Loucy (cell line): ENCODE results near the gene GLG1.
A peak's percentile ranks its signal among the peaks of the same experiment; 100 is the strongest.

Experiments
- H2AFZ ChIP-seq: fragments of 200-600 bp; sonication (generic); 2 replicates; pipeline ENCODE4 v1.6.0; 2016; ENCODE audit warnings: antibody characterized with exemption, mild to moderate bottlenecking, low read length, moderate library complexity
- H3F3A ChIP-seq: fragments of 200-600 bp; 2 replicates; pipeline ENCODE4 v1.6.0; 2016; ENCODE audit warnings: antibody characterized with exemption, low read depth, mild to moderate bottlenecking
- H3K27me3 ChIP-seq: fragments of 200-600 bp; sonication (generic); 2 replicates; pipeline ENCODE4 v1.6.1; 2014; ENCODE audit warnings: low read length, mild to moderate bottlenecking; ENCODE audit not compliant: insufficient read depth, poor library complexity, severe bottlenecking
- H3K36me3 ChIP-seq: fragments of 200-600 bp; sonication (generic); 2 replicates; pipeline ENCODE4 v1.6.1; 2016; ENCODE audit warnings: low read length; ENCODE audit not compliant: insufficient read depth
- H3K4me1 ChIP-seq: fragments of 200-600 bp; sonication (generic); 2 replicates; pipeline ENCODE4 v1.5.1; 2014; ENCODE audit warnings: low read length, mild to moderate bottlenecking; ENCODE audit not compliant: insufficient read depth, poor library complexity, severe bottlenecking
- H3K4me2 ChIP-seq: fragments of 200-600 bp; sonication (generic); 2 replicates; pipeline ENCODE4 v1.6.0; 2014; ENCODE audit warnings: antibody characterized with exemption, low read length, low read depth, mild to moderate bottlenecking; ENCODE audit not compliant: poor library complexity, severe bottlenecking
- H3K4me3 ChIP-seq: fragments of 200-600 bp; sonication (generic); 2 replicates; pipeline ENCODE4 v1.5.1; 2014; ENCODE audit warnings: low read length, mild to moderate bottlenecking, mixed read lengths; ENCODE audit not compliant: poor library complexity, severe bottlenecking
- H3K79me2 ChIP-seq: fragments of 200-600 bp; sonication (generic); 2 replicates; pipeline ENCODE4 v1.6.1; 2014; ENCODE audit warnings: low read length; ENCODE audit not compliant: insufficient read depth
- H3K9ac ChIP-seq: fragments of 200-600 bp; sonication (generic); 2 replicates; pipeline ENCODE4 v1.6.0; 2014; ENCODE audit warnings: mild to moderate bottlenecking, low read depth, low read length, moderate library complexity; ENCODE audit not compliant: poor library complexity, severe bottlenecking
- H3K9me2 ChIP-seq: fragments of 200-600 bp; sonication (generic); replicated peaks from 2 replicates; pipeline ENCODE4 v1.6.1; 2016; ENCODE audit warnings: low read depth, low read length, mixed read lengths
- H3K9me3 ChIP-seq: fragments of 200-600 bp; sonication (generic); 2 replicates; pipeline ENCODE4 v1.6.1; 2014; ENCODE audit warnings: mild to moderate bottlenecking, antibody characterized with exemption, low read length, low read depth; ENCODE audit not compliant: insufficient read depth
- H4K20me1 ChIP-seq: fragments of 200-600 bp; sonication (generic); 2 replicates; pipeline ENCODE4 v1.6.0; 2014; ENCODE audit warnings: antibody characterized with exemption, low read length, mild to moderate bottlenecking; ENCODE audit not compliant: insufficient read depth, poor library complexity, severe bottlenecking
- EZH2phosphoT487 ChIP-seq: fragments of 200-600 bp; IDR thresholded peaks from 2 replicates; pipeline ENCODE4 v1.6.1; 2018; ENCODE audit warnings: antibody characterized with exemption, mild to moderate bottlenecking, moderate library complexity, borderline replicate concordance
- TF ChIP-seq, protein P1 (sequence below): fragments of 200-600 bp; sonication (generic); conservative IDR thresholded peaks from 2 replicates; pipeline ENCODE4 v1.5.1; 2014; ENCODE audit warnings: mild to moderate bottlenecking, antibody characterized with exemption, low read length

Gene GLG1

GRCh38 chr16:74652249-74652648, 45.3 kb upstream of the GLG1 start:
- peaks cover 82% of the 10 kb centered on the region for H4K20me1 ChIP-seq
- peaks cover 80% of the 10 kb centered on the region for H3K36me3 ChIP-seq
- no peak overlapping the region for H3K9ac ChIP-seq
- H3K27me3 ChIP-seq: no peaks in the 10 kb centered on the region
- no peak overlapping the region for H3K4me2 ChIP-seq
- H3K4me1 ChIP-seq: peaks cover 31% of the 10 kb centered on the region
- H3K79me2 ChIP-seq: peaks cover 97% of the 10 kb centered on the region
- TF ChIP-seq, protein P1, sequence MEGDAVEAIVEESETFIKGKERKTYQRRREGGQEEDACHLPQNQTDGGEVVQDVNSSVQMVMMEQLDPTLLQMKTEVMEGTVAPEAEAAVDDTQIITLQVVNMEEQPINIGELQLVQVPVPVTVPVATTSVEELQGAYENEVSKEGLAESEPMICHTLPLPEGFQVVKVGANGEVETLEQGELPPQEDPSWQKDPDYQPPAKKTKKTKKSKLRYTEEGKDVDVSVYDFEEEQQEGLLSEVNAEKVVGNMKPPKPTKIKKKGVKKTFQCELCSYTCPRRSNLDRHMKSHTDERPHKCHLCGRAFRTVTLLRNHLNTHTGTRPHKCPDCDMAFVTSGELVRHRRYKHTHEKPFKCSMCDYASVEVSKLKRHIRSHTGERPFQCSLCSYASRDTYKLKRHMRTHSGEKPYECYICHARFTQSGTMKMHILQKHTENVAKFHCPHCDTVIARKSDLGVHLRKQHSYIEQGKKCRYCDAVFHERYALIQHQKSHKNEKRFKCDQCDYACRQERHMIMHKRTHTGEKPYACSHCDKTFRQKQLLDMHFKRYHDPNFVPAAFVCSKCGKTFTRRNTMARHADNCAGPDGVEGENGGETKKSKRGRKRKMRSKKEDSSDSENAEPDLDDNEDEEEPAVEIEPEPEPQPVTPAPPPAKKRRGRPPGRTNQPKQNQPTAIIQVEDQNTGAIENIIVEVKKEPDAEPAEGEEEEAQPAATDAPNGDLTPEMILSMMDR: no peak
- TF ChIP-seq EZH2phosphoT487: no peak
- H3F3A ChIP-seq: 0 out of 2 replicates have a peak, but pooled peaks cover 3% of the 10 kb centered on the region
- H3K9me2 ChIP-seq: no peaks in the 10 kb centered on the region
- no peak overlapping the region for H2AFZ ChIP-seq
- H3K9me3 ChIP-seq: no peaks in the 10 kb centered on the region
- H3K4me3 ChIP-seq: no peak overlapping the region

DNA sequence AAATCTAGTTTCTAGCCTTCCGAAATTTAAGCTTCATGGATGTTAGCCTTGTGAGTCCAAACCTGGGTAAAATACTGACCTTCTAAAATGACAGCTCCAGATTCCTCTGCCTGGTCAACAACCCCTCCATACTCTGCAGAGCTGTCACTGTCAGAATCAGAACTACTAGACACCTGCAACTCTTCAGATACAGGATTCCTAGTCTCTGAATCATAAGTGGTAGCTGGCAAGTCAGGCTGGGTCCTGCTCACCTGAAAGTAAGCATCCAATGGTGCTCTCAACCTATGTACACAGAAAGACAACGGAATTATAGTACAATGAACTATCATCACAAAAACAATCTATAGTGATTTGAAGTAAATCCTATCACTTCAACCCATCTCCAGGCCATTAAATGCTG, 44.9 kb upstream of the GLG1 start:
- Histone ChIP-seq H3K4me3 (no peak overlapping the region), H3K4me2 (no peak overlapping the region), H3K4me1 (peaks cover 27% of the 10 kb centered on the region), H3K9me2 (no peaks in the 10 kb centered on the region), H3K36me3 (peaks cover 82% of the 10 kb centered on the region), H4K20me1 (peaks cover 78% of the 10 kb centered on the region), H3K79me2 (peaks cover 97% of the 10 kb centered on the region), H3K9me3 (no peaks in the 10 kb centered on the region), H3F3A (0 out of 2 replicates have a peak, but pooled peaks cover 3% of the 10 kb centered on the region), H2AFZ (no peak overlapping the region), H3K27me3 (no peaks in the 10 kb centered on the region), H3K9ac (no peak overlapping the region)
- TF ChIP-seq, protein P1: no peak
- TF ChIP-seq EZH2phosphoT487: no peak

DNA sequence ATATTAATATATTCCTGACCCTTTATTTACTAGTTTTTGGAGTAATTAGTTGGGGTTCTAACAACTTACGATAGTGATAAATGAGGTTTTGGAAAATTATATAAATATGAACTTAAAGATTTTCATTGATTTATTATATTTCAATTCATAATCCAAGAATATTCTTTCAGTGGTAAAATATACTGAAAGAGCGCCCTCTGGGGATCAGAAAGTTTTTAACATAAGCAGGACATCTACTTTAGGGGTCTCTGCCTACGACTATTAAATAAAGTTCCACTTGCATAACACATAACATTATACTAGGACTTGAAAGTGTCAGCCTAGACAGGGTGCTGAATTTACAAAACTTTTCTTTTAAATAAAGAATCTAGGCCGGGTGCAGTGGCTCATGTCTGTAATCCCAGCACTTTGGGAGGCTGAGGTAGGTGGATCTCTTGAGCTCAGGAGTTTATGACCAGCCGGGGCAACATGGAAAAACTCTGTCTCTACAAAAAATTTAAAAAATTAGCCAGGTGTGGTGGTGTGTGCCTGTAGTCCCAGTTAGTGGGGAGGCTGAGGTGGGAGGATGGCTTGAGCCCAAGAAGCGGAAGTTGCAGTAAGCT, 44.2 kb upstream of the GLG1 start:
- H3K79me2 ChIP-seq: peaks cover 97% of the 10 kb centered on the region
- H3K36me3 ChIP-seq: peaks cover 83% of the 10 kb centered on the region

More for the DNA sequence above, 44.2 kb upstream of the GLG1 start:
- Histone ChIP-seq H3K4me2 (no peak overlapping the region), H3F3A (0 out of 2 replicates have a peak, but pooled peaks cover 3% of the 10 kb centered on the region), H3K4me3 (no peak overlapping the region), H3K27me3 (no peaks in the 10 kb centered on the region), H4K20me1 (peaks cover 74% of the 10 kb centered on the region), H3K4me1 (peaks cover 21% of the 10 kb centered on the region), H2AFZ (no peak overlapping the region), H3K9me2 (no peaks in the 10 kb centered on the region), H3K9ac (no peak overlapping the region), H3K9me3 (no peaks in the 10 kb centered on the region)
- TF ChIP-seq, protein P1: peak; percentile 65
- no peak for TF ChIP-seq EZH2phosphoT487
